ENCODE measurements around the gene DOCK2.

GRCh38 chr5:169904508-169904907, 267.4 kb downstream of the DOCK2 start:
- TF ChIP-seq POLR2AphosphoS5 (IDR thresholded peaks at IDR 0.05) (no peak), CTCF (IDR thresholded peaks at IDR 0.05) (no peak)
